Measurements from ENCODE around the gene GPR55. TPM values are rescaled to one million over a fixed set of nuclear protein-coding genes. Genes with fewer than 3 reads are reported as not detected.

GPR55 gene
- total RNA-seq, 1 experiment from 2014 or later, result not detected

DNA sequence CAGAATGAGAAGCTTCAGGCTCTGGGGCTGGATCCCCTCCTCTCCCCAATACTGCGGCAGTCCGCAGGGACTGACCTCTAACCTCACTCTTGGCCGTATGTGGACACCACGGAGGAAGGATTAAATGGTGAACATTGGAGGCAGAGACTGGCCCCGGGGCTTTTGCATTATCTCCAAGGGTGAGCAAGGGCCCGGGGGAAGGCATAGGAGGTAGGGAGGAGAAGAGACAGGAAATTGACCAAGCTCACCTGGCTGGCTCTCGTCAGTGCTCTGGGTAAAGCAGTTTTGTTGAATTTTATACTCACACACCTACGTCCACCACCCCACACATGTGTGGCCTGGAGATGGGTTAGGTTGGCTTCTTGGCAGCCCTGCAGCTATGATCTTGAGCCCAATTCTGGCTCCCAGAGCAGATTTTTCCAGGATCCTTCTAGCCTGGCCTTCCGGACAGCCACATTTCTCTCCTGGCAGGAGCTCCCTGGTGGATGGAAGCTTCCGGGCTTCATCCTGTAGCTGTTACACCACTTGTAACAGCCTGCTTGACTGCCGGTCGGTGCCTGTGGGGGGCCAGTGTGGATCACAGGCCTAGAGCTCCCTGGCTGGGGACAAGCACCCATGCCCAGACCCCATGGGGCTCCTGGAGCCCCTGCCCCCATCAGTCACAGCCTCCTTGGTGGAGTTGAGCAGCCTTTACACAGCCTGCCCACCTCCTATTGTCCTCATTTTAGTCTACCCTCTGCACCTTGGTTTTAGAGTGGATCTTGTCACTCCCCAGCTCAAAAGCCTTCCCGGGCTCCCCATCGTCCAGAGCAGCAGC is 52.7 kb downstream of the GPR55 start:
- Histone ChIP-seq H3K79me2 (ENCODE audit: insufficient read depth, low read length) (peaks cover 35% of the 10 kb centered on the region), H3T11ph (ENCODE audit: low read length) (no peak overlapping the region), H3K27ac (ENCODE audit: insufficient read length, low read depth, low read length) (no peak overlapping the region), H2BK5ac (ENCODE audit: insufficient read length, low read length) (no peak overlapping the region), H3K27me3 (ENCODE audit: insufficient read depth, low read length) (no peaks in the 10 kb centered on the region), H3K4me2 (ENCODE audit: insufficient read depth, insufficient read length, low read length) (no peak overlapping the region), H4K5ac (ENCODE audit: insufficient read length, low read depth, low read length) (no peak overlapping the region), H3K9ac (ENCODE audit: extremely low read depth, insufficient read length, low read length) (no peak overlapping the region), H2AK5ac (ENCODE audit: insufficient read length, low read length) (no peak overlapping the region), H2AFZ (ENCODE audit: low read length) (no peak overlapping the region), H4K8ac (replicated peaks; ENCODE audit: insufficient read length, low read depth, low read length) (no peak overlapping the region), H2BK20ac (ENCODE audit: low read depth, low read length, poor library complexity, severe bottlenecking) (no peak overlapping the region), H3K4ac (ENCODE audit: low read depth, low read length) (no peak overlapping the region), H2BK12ac (ENCODE audit: insufficient read length, low read depth, low read length) (no peak overlapping the region), H2BK15ac (ENCODE audit: low read depth, low read length) (no peak overlapping the region), H3K14ac (ENCODE audit: insufficient read depth, low read length) (no peak overlapping the region), H4K91ac (ENCODE audit: insufficient read length, low read depth, low read length) (no peak overlapping the region), H3K4me1 (ENCODE audit: insufficient read depth, low read length) (peaks cover 6% of the 10 kb centered on the region; the same call in 1 of the 2 replicates), H3K18ac (ENCODE audit: insufficient read length, low read depth, low read length) (no peak overlapping the region), H3K23me2 (ENCODE audit: insufficient read length, low read depth, low read length, poor library complexity, severe bottlenecking) (peaks cover 3% of the 10 kb centered on the region), H3K23ac (ENCODE audit: insufficient read length, low read depth, low read length) (no peak overlapping the region), H3K9me3 (ENCODE audit: control insufficient read depth, low read depth, low read length) (no peaks in the 10 kb centered on the region), H2BK120ac (ENCODE audit: low read depth, low read length, poor library complexity, severe bottlenecking) (no peak overlapping the region), H3K56ac (ENCODE audit: insufficient read length, low read depth, low read length) (no peak overlapping the region), H4K20me1 (ENCODE audit: control insufficient read depth, insufficient read depth, insufficient read length) (no peaks in the 10 kb centered on the region), H3K79me1 (ENCODE audit: insufficient read depth, low read depth, low read length, poor library complexity, severe bottlenecking) (no peaks in the 10 kb centered on the region)
- H3K27ac Mint-ChIP-seq, result peak overlapping the region; percentile 76 to 94 (median 82); a peak in 5 of 7 replicates
- H3K4me3 Mint-ChIP-seq, result no peak overlapping the region
- peaks cover 29 to 48% (median 42%) of the 10 kb centered on the region in 3 experiments for H3K36me3 Mint-ChIP-seq (ENCODE audit: insufficient read depth in 1 of 3, low read depth in 3 of 3)
- WGBS (ENCODE audit: extremely low coverage, insufficient read length, low lambda C conversion rate), result no CpG with 5 or more reads among the region's 14 CpGs
- no peaks in the 10 kb centered on the region for H3K27me3 Mint-ChIP-seq (ENCODE audit: low read depth)
- peaks cover 0 to 2% of the 10 kb centered on the region in 2 experiments; a peak in 1 of 5 replicates for H3K9me3 Mint-ChIP-seq
- DNase-seq, result no peak
- TF ChIP-seq, protein P1, sequence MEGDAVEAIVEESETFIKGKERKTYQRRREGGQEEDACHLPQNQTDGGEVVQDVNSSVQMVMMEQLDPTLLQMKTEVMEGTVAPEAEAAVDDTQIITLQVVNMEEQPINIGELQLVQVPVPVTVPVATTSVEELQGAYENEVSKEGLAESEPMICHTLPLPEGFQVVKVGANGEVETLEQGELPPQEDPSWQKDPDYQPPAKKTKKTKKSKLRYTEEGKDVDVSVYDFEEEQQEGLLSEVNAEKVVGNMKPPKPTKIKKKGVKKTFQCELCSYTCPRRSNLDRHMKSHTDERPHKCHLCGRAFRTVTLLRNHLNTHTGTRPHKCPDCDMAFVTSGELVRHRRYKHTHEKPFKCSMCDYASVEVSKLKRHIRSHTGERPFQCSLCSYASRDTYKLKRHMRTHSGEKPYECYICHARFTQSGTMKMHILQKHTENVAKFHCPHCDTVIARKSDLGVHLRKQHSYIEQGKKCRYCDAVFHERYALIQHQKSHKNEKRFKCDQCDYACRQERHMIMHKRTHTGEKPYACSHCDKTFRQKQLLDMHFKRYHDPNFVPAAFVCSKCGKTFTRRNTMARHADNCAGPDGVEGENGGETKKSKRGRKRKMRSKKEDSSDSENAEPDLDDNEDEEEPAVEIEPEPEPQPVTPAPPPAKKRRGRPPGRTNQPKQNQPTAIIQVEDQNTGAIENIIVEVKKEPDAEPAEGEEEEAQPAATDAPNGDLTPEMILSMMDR (conservative IDR thresholded peaks at IDR 0.05), result no peak
- peaks cover 46 to 51% of the 10 kb centered on the region in 2 experiments for H3K4me1 Mint-ChIP-seq
